Peyer's patch (tissue), 4 donors: ENCODE measurements around the gene RCOR1. TPM values are rescaled to one million over a fixed set of nuclear protein-coding genes. Genes with fewer than 3 reads are reported as not detected.

ENCODE experiments used
- DNase-seq, 3 donors: peaks; one replicate each; pipeline ENCODE4 v3.0.0-alpha.2; 2017 to 2019
- H3K27ac ChIP-seq, 4 donors: fragments of 200-600 bp; sonication (generic); one replicate each; pipeline ENCODE4 v1.5.1; 2016 to 2019
- H3K27me3 ChIP-seq, 2 donors: fragments of 200-600 bp; sonication (generic); one replicate each; pipeline ENCODE4 v1.5.1; 2019
- H3K36me3 ChIP-seq, 3 donors: fragments of 200-600 bp; sonication (generic); one replicate each; pipeline ENCODE4 v1.5.1; 2016 to 2019
- H3K4me1 ChIP-seq, 4 donors: fragments of 200-600 bp; sonication (generic); one replicate each; pipeline ENCODE4 v1.5.1; 2016 to 2019
- H3K4me3 ChIP-seq, 4 donors: fragments of 200-600 bp; sonication (generic); 1 replicate in 3 of 4; 2 replicates in 1 of 4; pipeline ENCODE4 v1.5.1; 2016 to 2019; ENCODE audit warnings: mild to moderate bottlenecking in 1 of 4
- H3K9me3 ChIP-seq, 4 donors: fragments of 200-600 bp; sonication (generic); one replicate each; pipeline ENCODE4 v1.5.1; 2016 to 2019; ENCODE audit warnings: mild to moderate bottlenecking in 1 of 4
- CTCF ChIP-seq, 6 experiments: fragments of 450-650 bp in 4 of 6; fragments of 200-600 bp in 2 of 6; sonication (generic) in 1 of 6; IDR thresholded peaks; one replicate each; pipeline ENCODE4 v1.5.1; 2017 to 2019; ENCODE audit warnings: antibody characterized with exemption in 6 of 6, mild to moderate bottlenecking in 3 of 6, moderate library complexity in 1 of 6
- POLR2A ChIP-seq, 2 donors: fragments of 450-650 bp; IDR thresholded peaks; one replicate each; pipeline ENCODE4 v1.5.1; 2017; ENCODE audit warnings: antibody characterized with exemption in 2 of 2, mild to moderate bottlenecking in 2 of 2, moderate library complexity in 2 of 2
- total RNA-seq, 4 donors: library from RNA; depleted of rRNA; stranded (reverse); fragments of >200 nt; gene quantifications; one replicate each; pipeline ENCODE4 v1.1.0, GENCODE V29; 2016

The RCOR1 gene
- total RNA-seq, 4 donors from 2014 or later: 16.5 to 26.3 (median 21.1) TPM

DNA sequence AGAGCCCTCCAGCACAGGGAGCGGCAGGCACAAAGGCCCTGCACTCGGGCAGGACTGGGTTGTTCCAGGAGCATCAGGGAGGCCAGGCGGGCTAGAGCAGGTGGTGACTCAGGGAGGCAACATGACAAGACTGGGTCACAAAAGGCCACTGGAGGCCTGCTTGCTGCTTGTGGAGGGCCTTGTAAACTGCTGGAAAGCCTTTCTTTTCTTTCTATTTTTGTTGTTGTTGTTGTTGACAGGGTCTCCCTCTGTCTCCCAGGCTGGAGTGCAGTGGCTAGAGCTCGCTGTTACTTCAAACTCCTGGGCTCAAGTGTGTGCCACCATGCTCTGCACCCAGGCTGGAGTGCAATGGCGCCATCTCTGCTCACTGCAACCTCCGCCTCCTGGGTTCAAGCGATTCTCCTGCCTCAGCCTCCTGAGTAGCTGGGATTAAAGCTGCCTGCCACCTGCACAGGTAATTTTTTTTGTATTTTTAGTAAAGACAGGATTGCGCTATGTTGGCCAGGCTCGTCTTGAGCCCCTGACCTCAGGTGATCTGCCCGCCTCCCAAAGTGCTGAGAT, 11.8 kb upstream of the RCOR1 start:
- Histone ChIP-seq H3K27me3 (no peaks in the 10 kb centered on the region), H3K36me3 (no peaks in the 10 kb centered on the region), H3K4me3 (no peak overlapping the region), H3K4me1 (no peaks in the 10 kb centered on the region), H3K9me3 (no peaks in the 10 kb centered on the region), H3K27ac (no peak overlapping the region)
- no peak for TF ChIP-seq CTCF (IDR thresholded peaks at IDR 0.05)
- TF ChIP-seq POLR2A (IDR thresholded peaks at IDR 0.05): no peak
- DNase-seq: no peak

DNA sequence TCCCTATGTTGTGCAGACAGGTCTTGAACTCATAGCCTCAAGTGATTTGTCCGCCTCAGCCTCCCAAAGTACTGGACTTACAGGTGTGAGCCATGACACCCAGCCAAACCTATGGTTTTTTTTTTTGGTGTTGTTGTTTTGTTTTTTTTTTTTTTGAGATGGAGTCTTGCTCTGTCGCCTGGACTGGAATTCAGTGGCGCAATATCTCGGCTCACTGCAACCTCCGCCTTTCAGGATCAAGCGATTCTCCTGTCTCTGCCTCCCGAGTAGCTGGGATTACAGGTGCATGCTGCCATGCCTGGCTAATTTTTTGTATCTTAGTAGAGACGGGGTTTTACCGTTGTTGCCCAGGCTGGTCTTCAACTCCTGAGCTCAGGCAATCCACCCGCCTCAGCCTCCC, 11.3 kb upstream of the RCOR1 start:
- Histone ChIP-seq H3K27me3 (no peaks in the 10 kb centered on the region), H3K4me3 (no peak overlapping the region), H3K9me3 (no peaks in the 10 kb centered on the region), H3K27ac (no peak overlapping the region), H3K4me1 (no peaks in the 10 kb centered on the region), H3K36me3 (no peaks in the 10 kb centered on the region)
- no peak for DNase-seq
- TF ChIP-seq CTCF (IDR thresholded peaks at IDR 0.05) (no peak), POLR2A (IDR thresholded peaks at IDR 0.05) (no peak)

GRCh38 chr14:102583726-102584125, 8.7 kb upstream of the RCOR1 start:
- Histone ChIP-seq H3K4me1 (no peaks in the 10 kb centered on the region), H3K4me3 (no peak overlapping the region), H3K36me3 (no peaks in the 10 kb centered on the region), H3K9me3 (no peaks in the 10 kb centered on the region), H3K27me3 (no peaks in the 10 kb centered on the region), H3K27ac (no peak overlapping the region)
- DNase-seq: no peak
- TF ChIP-seq CTCF (IDR thresholded peaks at IDR 0.05) (no peak), POLR2A (IDR thresholded peaks at IDR 0.05) (no peak)

- DNase-seq: peak in 2 of 3 donors; percentile 51 to 54
- Histone ChIP-seq H3K4me3 (no peak overlapping the region), H3K9me3 (no peaks in the 10 kb centered on the region), H3K27ac (no peak overlapping the region), H3K36me3 (no peaks in the 10 kb centered on the region), H3K4me1 (no peaks in the 10 kb centered on the region), H3K27me3 (no peaks in the 10 kb centered on the region)
- TF ChIP-seq CTCF (IDR thresholded peaks at IDR 0.05) (no peak), POLR2A (IDR thresholded peaks at IDR 0.05) (no peak)
Observed at GRCh38 chr14:102584871-102585869, 7.3 kb upstream of the RCOR1 start.

GRCh38 chr14:102586420-102587104, 5.9 kb upstream of the RCOR1 start:
- peaks cover 0 to 10% (median 3%) of the 10 kb centered on the region in 4 donors for H3K4me1 ChIP-seq
- no peak for DNase-seq
- H3K36me3 ChIP-seq: no peaks in the 10 kb centered on the region
- no peaks in the 10 kb centered on the region for H3K9me3 ChIP-seq
- no peaks in the 10 kb centered on the region for H3K27me3 ChIP-seq
- no peak overlapping the region for H3K4me3 ChIP-seq
- TF ChIP-seq POLR2A (IDR thresholded peaks at IDR 0.05) (no peak), CTCF (IDR thresholded peaks at IDR 0.05) (no peak)
- H3K27ac ChIP-seq: no peak overlapping the region
